Cardiac fibroblast (primary cell): ENCODE results near the gene PRRT2.
A peak's percentile ranks its signal among the peaks of the same experiment; 100 is the strongest.

Experiments
- DNase-seq, 2 donors: peaks; one replicate each; pipeline versions ENCODE4 v3.0.0 to v3.0.0-alpha.2; 2010; ENCODE audit warnings: low read depth in 2 of 2
- H3K4me3 ChIP-seq, 2 donors: replicated peaks in 1 of 2; 1 replicate in 1 of 2; 2 replicates in 1 of 2; pipeline ENCODE4 v1.5.1; 2011; ENCODE audit warnings: low read depth in 2 of 2, low read length in 2 of 2, mild to moderate bottlenecking in 2 of 2, moderate library complexity in 1 of 2
- CTCF ChIP-seq: IDR thresholded peaks from one replicate; pipeline ENCODE4 v1.5.1; 2011; ENCODE audit warnings: low read depth, mild to moderate bottlenecking, low read length, inconsistent platforms

PRRT2 gene

DNA sequence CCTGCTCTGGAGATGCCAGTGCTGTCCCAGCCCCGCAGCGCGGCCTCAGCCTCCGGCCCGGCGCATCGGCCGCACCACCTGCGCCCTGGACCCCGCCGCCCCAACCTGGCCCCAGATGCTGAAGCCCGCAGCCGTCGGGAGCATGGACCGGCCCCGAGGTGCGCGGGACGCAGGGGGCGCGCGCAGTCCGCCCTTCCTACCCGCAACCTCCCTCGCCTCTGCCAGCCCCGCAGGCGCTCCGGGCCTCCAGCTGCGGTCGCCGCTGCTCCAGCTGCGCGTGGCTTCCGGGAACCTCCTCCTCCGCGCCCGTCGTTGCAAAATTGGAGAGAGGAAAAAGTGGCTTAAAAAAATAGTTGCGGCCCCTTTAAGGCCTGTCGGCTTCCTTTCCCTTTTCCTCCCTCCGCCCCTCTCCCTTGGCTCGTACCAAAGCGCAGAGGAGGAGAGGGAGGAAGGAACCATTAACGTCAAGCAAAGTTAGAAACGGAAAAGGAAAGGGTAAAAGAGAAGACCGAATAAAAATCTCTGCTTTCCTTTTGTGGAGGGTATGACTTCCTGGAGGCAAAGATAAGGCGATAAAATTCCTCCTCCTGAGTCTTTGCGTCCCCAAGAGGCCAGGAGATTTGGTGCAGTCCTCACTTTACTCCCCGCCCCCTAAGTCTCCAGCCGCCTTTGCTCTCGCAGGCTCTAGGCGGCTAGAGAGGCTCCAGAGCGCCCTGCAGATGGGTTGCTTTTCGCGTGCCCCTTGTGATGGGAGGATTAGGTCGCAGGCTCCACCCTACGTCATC lies 51.1 kb downstream of the PRRT2 start, which contains the start of gene CDIPT:
CDIPT (minus strand) TSS at position 343 of the 785 bp plus-strand sequence. CDS start 369 bp downstream, outside the sequence.
- TF ChIP-seq CTCF = peak; percentile 55
- H3K4me3 ChIP-seq = peak within 1 kb of the TSS; percentile 87 to 90
- DNase-seq = peak; percentile 99

- peak overlapping the region in 1 of 2 donors; percentile 87 for H3K4me3 ChIP-seq
- no peak for DNase-seq
- TF ChIP-seq CTCF = no peak
Measured at GRCh38 chr16:29863669-29863984, 51.6 kb downstream of the PRRT2 start.

DNA sequence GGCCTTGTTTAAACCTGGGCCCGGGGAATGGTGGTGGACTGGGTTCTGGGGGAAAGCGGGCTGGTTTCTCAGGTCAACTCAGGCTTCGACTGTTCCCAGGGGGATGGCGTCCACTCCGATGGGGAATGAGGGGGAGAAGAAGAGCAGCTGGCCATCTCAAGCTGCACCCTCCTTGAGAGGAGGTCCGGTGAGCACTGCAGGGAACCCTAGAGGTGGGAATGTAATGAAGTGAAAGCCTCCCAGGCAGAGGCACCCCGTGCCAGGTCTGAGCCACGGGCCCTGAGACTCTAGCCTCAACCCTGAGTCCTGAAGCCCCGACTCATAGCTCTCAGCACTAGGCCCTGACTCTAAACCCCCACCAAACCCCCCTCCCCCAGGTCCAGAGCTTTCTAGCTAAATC lies 52.2 kb downstream of the PRRT2 start:
- no peak for TF ChIP-seq CTCF
- no peak for DNase-seq
- H3K4me3 ChIP-seq = no peak overlapping the region
